ENCODE data around the gene ABCD3. TPM values are rescaled to one million over a fixed set of nuclear protein-coding genes. Genes with fewer than 3 reads are reported as not detected.
"Not testable (repeated sequence)": the region's sequence is repeated elsewhere in the genome, so short reads cannot be mapped to it uniquely, and the experiment has no call there.

The ABCD3 gene
- total RNA-seq, 3 donors from 2014 or later (not counting 1 experiment from before 2014, with no cell fraction given): 22.3 to 29.5 (median 27.6) TPM

DNA sequence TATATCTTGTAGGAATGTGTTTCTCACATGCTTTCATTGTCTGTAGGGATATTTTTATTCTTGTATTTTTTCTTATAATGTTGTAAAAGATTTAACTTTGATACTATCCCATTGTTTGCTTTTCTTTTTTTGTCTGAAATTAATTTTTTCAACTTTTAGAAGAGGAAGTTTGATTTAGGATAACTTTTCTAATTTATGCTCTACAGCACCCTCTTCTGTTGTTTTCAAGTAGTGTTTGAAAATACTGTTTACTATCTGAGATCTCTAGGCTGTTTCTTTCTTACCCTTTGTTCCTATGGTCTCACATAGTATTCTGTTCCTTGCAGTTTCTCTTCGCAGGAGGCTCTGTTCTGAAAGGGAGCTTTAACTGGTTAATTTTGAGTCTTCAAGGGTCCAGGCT, 21.9 kb downstream of the ABCD3 start:
- Mint-ChIP-seq H3K36me3 (peaks cover 9% of the 10 kb centered on the region), H3K27me3 (ENCODE audit: low read depth in 2 of 2) (no peaks in the 10 kb centered on the region), H3K4me1 (peaks cover 43 to 55% of the 10 kb centered on the region in 2 donors), H3K4me3 (no peak overlapping the region), H3K9me3 (peaks cover 6 to 9% of the 10 kb centered on the region in 2 donors), H3K27ac (no peak overlapping the region)
- H3K9me3 ChIP-seq (ENCODE audit: control insufficient read depth, insufficient read depth, low read length): peaks cover 13% of the 10 kb centered on the region
- no peaks in the 10 kb centered on the region for H3K4me1 ChIP-seq (ENCODE audit: control insufficient read depth, insufficient read depth, low read length)
- intact Hi-C loops (cut with micrococcal nuclease): no loop called here
- TF ChIP-seq, protein P1, sequence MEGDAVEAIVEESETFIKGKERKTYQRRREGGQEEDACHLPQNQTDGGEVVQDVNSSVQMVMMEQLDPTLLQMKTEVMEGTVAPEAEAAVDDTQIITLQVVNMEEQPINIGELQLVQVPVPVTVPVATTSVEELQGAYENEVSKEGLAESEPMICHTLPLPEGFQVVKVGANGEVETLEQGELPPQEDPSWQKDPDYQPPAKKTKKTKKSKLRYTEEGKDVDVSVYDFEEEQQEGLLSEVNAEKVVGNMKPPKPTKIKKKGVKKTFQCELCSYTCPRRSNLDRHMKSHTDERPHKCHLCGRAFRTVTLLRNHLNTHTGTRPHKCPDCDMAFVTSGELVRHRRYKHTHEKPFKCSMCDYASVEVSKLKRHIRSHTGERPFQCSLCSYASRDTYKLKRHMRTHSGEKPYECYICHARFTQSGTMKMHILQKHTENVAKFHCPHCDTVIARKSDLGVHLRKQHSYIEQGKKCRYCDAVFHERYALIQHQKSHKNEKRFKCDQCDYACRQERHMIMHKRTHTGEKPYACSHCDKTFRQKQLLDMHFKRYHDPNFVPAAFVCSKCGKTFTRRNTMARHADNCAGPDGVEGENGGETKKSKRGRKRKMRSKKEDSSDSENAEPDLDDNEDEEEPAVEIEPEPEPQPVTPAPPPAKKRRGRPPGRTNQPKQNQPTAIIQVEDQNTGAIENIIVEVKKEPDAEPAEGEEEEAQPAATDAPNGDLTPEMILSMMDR (IDR thresholded peaks at IDR 0.05): no peak
- no peak overlapping the region for H3K27ac ChIP-seq (ENCODE audit: low read length)
- WGBS (ENCODE audit: insufficient coverage): 92% methylated on average over 1 of the region's 1 CpG
- no peaks in the 10 kb centered on the region for H3K36me3 ChIP-seq (ENCODE audit: control insufficient read depth, insufficient read depth, low read length)
- no peak overlapping the region for H3K4me3 ChIP-seq (ENCODE audit: low read length)
- no peak for ATAC-seq
- DNase-seq: no peak
- H3K27me3 ChIP-seq (ENCODE audit: control insufficient read depth, insufficient read depth, low read length): no peaks in the 10 kb centered on the region

DNA sequence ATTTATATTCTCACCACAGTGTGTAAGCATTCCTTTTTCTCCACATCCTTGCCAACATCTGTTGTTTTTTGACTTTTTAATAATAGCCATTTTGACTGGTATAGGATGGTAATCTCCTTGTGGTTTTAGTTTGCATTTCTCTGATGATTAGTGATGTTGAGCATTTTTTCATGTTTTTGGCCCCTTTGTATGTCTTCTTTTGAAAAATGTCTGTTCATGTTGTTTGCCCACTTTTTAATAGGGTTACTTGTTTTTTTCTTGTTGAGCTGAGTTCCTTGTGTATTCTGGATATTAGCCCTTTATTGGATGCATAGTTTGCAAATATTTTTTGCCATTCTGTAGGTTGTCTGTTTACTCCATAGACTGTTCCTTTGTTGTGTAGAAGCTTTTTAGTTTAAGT, 24.9 kb downstream of the ABCD3 start:
- H3K27ac Mint-ChIP-seq, H3K36me3 Mint-ChIP-seq: not testable (repeated sequence)

DNA sequence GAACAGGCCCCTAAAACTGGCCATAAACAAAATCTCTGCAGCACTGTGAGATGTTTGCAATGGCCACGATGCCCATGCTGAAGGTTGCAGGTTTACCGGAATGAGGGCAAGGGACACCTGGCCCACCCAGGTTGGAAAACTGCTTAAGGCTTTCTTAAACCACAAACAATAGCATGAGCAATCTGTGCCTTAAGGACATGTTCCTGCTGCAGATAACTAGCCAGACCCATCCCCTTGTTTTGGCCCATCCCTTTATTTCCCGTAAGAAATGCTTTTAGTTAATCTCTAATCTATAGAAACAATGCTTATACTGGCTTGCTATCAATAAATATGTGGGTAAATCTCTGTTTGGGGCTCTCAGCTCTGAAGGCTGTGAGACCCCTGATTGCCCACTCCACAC, 26.6 kb downstream of the ABCD3 start:
- H3K4me1 ChIP-seq (ENCODE audit: control insufficient read depth, insufficient read depth, low read length); H3K27ac ChIP-seq (ENCODE audit: low read length); H3K36me3 ChIP-seq (ENCODE audit: control insufficient read depth, insufficient read depth, low read length); ATAC-seq; H3K4me3 Mint-ChIP-seq; H3K27me3 ChIP-seq (ENCODE audit: control insufficient read depth, insufficient read depth, low read length); H3K4me3 ChIP-seq (ENCODE audit: low read length); H3K27ac Mint-ChIP-seq; DNase-seq; H3K27me3 Mint-ChIP-seq (ENCODE audit: low read depth in 2 of 2); intact Hi-C loops (cut with micrococcal nuclease): not testable (repeated sequence)
- WGBS (ENCODE audit: insufficient coverage): 98% methylated on average over 2 of the region's 3 CpGs
- peaks cover 24% of the 10 kb centered on the region for H3K36me3 Mint-ChIP-seq
- peaks cover 41% of the 10 kb centered on the region for H3K9me3 ChIP-seq (ENCODE audit: control insufficient read depth, insufficient read depth, low read length)
- peaks cover 20 to 40% of the 10 kb centered on the region in 2 donors for H3K4me1 Mint-ChIP-seq
- H3K9me3 Mint-ChIP-seq: peaks cover 10 to 20% of the 10 kb centered on the region in 2 donors

More for the DNA sequence above, 24.9 kb downstream of the ABCD3 start:
- peaks cover 6 to 12% of the 10 kb centered on the region in 2 donors for H3K9me3 Mint-ChIP-seq
- H3K4me3 ChIP-seq (ENCODE audit: low read length); H3K27me3 Mint-ChIP-seq (ENCODE audit: low read depth in 2 of 2); H3K4me1 ChIP-seq (ENCODE audit: control insufficient read depth, insufficient read depth, low read length); H3K36me3 ChIP-seq (ENCODE audit: control insufficient read depth, insufficient read depth, low read length); H3K27me3 ChIP-seq (ENCODE audit: control insufficient read depth, insufficient read depth, low read length); H3K27ac ChIP-seq (ENCODE audit: low read length); DNase-seq; intact Hi-C loops (cut with micrococcal nuclease); H3K4me3 Mint-ChIP-seq; ATAC-seq: not testable (repeated sequence)
- H3K9me3 ChIP-seq (ENCODE audit: control insufficient read depth, insufficient read depth, low read length): peaks cover 26% of the 10 kb centered on the region
- H3K4me1 Mint-ChIP-seq: peaks cover 28 to 51% of the 10 kb centered on the region in 2 donors

DNA sequence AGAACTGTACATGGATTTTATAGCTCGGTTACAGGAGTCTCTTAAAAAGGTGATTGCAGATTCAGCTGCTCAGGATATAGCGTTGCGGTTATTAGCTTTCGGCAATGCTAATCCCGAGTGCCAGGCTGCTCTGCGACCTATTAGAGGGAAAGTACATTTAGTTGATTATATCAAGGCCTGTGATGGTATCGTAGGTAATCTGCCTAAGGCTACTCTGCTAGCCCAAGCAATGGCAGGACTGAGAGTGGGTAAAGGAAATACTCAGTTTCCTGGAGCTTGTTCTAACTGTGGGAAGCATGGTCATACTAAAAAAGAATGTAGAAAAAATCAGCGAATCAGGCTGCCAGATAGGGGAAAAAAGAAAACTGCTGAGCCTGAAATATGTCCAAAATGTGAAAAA, 27.5 kb downstream of the ABCD3 start:
- H3K36me3 ChIP-seq (ENCODE audit: control insufficient read depth, insufficient read depth, low read length); ATAC-seq; H3K4me1 ChIP-seq (ENCODE audit: control insufficient read depth, insufficient read depth, low read length); DNase-seq; H3K27ac Mint-ChIP-seq; H3K27ac ChIP-seq (ENCODE audit: low read length); H3K4me3 Mint-ChIP-seq; intact Hi-C loops (cut with micrococcal nuclease); H3K4me3 ChIP-seq (ENCODE audit: low read length); H3K27me3 Mint-ChIP-seq (ENCODE audit: low read depth in 2 of 2); H3K27me3 ChIP-seq (ENCODE audit: control insufficient read depth, insufficient read depth, low read length): not testable (repeated sequence)
- WGBS (ENCODE audit: insufficient coverage): 99% methylated on average over 8 of the region's 8 CpGs
- H3K9me3 Mint-ChIP-seq: peaks cover 10 to 20% of the 10 kb centered on the region in 2 donors
- H3K36me3 Mint-ChIP-seq: peaks cover 27% of the 10 kb centered on the region
- peaks cover 11 to 32% of the 10 kb centered on the region in 2 donors for H3K4me1 Mint-ChIP-seq
- peaks cover 50% of the 10 kb centered on the region for H3K9me3 ChIP-seq (ENCODE audit: control insufficient read depth, insufficient read depth, low read length)

DNA sequence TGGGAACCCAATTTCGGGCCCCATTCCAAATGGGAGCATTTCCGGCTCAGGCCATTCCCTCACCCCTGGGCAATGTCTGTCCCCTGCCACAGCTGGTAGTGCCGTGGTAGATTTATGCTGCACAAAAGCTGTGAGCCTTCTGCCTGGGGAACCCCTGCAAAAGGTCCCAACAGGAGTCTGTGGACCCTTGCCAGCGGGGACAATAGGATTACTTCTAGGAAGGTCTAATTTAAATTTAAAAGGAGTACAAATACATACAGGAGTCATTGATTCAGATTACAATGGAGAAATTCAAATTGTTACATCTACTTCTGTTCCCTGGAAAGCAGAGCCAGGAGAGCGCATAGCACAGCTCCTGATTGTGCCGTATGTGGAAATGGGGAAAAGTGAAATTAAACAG, 28.0 kb downstream of the ABCD3 start:
- H3K36me3 ChIP-seq (ENCODE audit: control insufficient read depth, insufficient read depth, low read length); H3K4me3 Mint-ChIP-seq; intact Hi-C loops (cut with micrococcal nuclease); H3K27me3 Mint-ChIP-seq (ENCODE audit: low read depth in 2 of 2); H3K27me3 ChIP-seq (ENCODE audit: control insufficient read depth, insufficient read depth, low read length); H3K27ac Mint-ChIP-seq; DNase-seq; H3K4me3 ChIP-seq (ENCODE audit: low read length); H3K4me1 ChIP-seq (ENCODE audit: control insufficient read depth, insufficient read depth, low read length); ATAC-seq; H3K27ac ChIP-seq (ENCODE audit: low read length): not testable (repeated sequence)
- H3K36me3 Mint-ChIP-seq: peaks cover 27% of the 10 kb centered on the region
- 99% methylated on average over 5 of the region's 6 CpGs for WGBS (ENCODE audit: insufficient coverage)
- peaks cover 10 to 28% of the 10 kb centered on the region in 2 donors for H3K4me1 Mint-ChIP-seq
- H3K9me3 ChIP-seq (ENCODE audit: control insufficient read depth, insufficient read depth, low read length): peaks cover 50% of the 10 kb centered on the region
- peaks cover 10 to 20% of the 10 kb centered on the region in 2 donors for H3K9me3 Mint-ChIP-seq

DNA sequence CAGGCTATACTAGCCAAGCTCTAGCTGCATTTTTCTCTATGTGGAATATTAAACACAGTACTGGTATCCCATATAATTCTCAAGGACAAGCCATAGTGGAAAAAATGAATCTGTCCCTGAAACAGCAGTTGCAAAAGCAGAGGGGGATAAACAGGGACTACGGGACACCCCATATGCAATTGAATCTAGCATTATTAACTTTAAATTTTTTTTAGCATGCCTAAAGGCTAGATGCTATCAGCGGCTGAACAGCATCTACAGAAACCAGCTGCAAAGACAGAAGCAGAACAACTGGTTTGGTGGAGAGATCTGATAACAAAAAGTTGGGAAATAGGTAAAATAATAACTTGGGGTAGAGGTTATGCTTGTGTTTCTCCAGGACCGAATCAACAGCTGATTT, 30.6 kb downstream of the ABCD3 start:
- ATAC-seq; H3K27me3 ChIP-seq (ENCODE audit: control insufficient read depth, insufficient read depth, low read length); H3K4me3 Mint-ChIP-seq; H3K4me3 ChIP-seq (ENCODE audit: low read length); H3K27me3 Mint-ChIP-seq (ENCODE audit: low read depth in 2 of 2); H3K36me3 ChIP-seq (ENCODE audit: control insufficient read depth, insufficient read depth, low read length); H3K27ac Mint-ChIP-seq; H3K4me1 ChIP-seq (ENCODE audit: control insufficient read depth, insufficient read depth, low read length); DNase-seq; H3K27ac ChIP-seq (ENCODE audit: low read length); intact Hi-C loops (cut with micrococcal nuclease): not testable (repeated sequence)
- Mint-ChIP-seq H3K36me3 (peaks cover 27% of the 10 kb centered on the region), H3K4me1 (peaks cover 0 to 13% of the 10 kb centered on the region in 2 donors), H3K9me3 (peaks cover 8 to 20% of the 10 kb centered on the region in 2 donors)
- 95% methylated on average over 3 of the region's 3 CpGs for WGBS (ENCODE audit: insufficient coverage)
- peaks cover 50% of the 10 kb centered on the region for H3K9me3 ChIP-seq (ENCODE audit: control insufficient read depth, insufficient read depth, low read length)

All from natural killer cell (primary cell).